ENCODE data around the gene PCDHA11.
"Not testable (repeated sequence)": the region's sequence is repeated elsewhere in the genome, so short reads cannot be mapped to it uniquely, and the experiment has no call there.

PCDHA11 gene, protein sequence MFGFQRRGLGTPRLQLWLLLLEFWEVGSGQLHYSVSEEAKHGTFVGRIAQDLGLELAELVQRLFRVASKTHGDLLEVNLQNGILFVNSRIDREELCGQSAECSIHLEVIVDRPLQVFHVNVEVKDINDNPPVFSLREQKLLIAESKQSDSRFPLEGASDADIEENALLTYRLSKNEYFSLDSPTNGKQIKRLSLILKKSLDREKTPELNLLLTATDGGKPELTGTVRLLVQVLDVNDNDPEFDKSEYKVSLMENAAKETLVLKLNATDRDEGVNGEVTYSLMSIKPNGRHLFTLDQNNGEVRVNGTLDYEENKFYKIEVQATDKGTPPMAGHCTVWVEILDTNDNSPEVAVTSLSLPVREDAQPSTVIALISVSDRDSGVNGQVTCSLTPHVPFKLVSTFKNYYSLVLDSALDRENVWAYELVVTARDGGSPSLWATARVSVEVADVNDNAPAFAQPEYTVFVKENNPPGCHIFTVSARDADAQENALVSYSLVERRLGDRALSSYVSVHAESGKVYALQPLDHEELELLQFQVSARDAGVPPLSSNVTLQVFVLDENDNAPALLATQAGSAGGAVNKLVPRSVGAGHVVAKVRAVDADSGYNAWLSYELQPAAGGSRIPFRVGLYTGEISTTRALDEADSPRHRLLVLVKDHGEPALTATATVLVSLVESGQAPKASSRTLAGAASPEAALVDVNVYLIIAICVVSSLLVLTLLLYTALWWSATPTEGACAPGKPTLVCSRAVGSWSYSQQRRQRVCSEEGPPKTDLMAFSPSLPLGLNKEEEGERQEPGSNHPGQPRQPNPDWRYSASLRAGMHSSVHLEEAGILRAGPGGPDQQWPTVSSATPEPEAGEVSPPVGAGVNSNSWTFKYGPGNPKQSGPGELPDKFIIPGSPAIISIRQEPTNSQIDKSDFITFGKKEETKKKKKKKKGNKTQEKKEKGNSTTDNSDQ

GRCh38 chr5:140868721-140869554 lies at the start of gene PCDHA11:
PCDHA11 (plus strand) TSS chr5:140868957; CDS start chr5:140869104, 147 bp downstream.
- DNase-seq (ENCODE audit: low read depth), result peak; percentile 30
- no peak for TF ChIP-seq CTCF (IDR thresholded peaks at IDR 0.05; ENCODE audit: low read depth, low read length)
- TF ChIP-seq MYC (IDR thresholded peaks at IDR 0.05; ENCODE audit: low read depth, low read length), result no peak
- no peak for TF ChIP-seq POLR2A (IDR thresholded peaks at IDR 0.05; ENCODE audit: extremely low read depth, insufficient read length)
- TF ChIP-seq, protein P1, sequence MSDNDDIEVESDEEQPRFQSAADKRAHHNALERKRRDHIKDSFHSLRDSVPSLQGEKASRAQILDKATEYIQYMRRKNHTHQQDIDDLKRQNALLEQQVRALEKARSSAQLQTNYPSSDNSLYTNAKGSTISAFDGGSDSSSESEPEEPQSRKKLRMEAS (IDR thresholded peaks at IDR 0.05; ENCODE audit: low read depth, low read length), result no peak
- H3K4me3 ChIP-seq (ENCODE audit: low read depth, low read length), result no peak within 1 kb of the TSS

DNA sequence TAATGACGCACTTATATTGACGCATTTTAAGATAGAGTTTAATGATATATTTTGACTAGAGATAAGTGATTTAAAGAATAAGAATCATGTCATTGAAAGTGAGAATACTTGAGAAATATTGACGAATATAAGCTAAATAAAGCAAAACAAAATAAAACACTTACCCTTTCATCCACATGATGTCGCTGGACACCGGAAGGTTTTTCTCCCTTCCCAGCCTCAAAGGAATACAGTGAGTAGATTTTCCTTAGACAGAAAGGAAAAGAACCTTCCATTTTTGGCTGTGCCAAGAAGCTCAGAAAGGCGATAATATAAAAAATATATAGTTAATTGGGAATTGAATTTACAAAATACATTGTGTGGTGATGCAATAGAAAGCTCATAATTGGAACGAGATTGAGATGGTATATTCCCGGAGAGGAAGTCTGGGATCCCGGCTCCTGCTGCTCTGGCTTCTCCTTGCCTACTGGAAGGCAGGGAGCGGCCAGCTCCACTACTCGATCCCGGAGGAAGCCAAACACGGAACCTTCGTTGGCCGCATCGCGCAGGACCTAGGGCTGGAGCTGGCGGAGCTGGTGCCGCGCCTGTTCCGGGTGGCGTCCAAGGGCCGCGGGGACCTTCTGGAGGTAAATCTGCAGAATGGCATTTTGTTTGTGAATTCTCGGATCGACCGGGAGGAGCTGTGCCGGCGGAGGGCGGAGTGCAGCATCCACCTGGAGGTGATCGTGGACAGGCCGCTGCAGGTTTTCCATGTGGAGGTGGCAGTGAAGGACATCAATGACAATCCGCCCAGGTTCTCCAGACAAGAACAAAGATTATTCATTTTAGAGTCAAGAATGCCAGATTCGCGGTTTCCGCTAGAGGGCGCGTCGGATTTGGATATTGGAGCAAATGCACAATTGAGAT lies 47.1 kb upstream of the PCDHA11 start, which contains the start of gene PCDHA5:
TSS of gene PCDHA5 (plus strand) at position 239 of the 906 bp plus-strand sequence.
- peak; percentile 28 for DNase-seq (ENCODE audit: low read depth)
- no peak within 1 kb of the TSS for H3K4me3 ChIP-seq (ENCODE audit: low read depth, low read length)
- TF ChIP-seq, protein P1 (IDR thresholded peaks at IDR 0.05; ENCODE audit: low read depth, low read length), result no peak
- TF ChIP-seq CTCF (IDR thresholded peaks at IDR 0.05; ENCODE audit: low read depth, low read length) (peak; percentile 23), POLR2A (IDR thresholded peaks at IDR 0.05; ENCODE audit: extremely low read depth, insufficient read length) (no peak)

- TF ChIP-seq POLR2A (IDR thresholded peaks at IDR 0.05; ENCODE audit: extremely low read depth, insufficient read length), result no peak
- no peak for DNase-seq (ENCODE audit: low read depth)
- no peak overlapping the region for H3K4me3 ChIP-seq (ENCODE audit: low read depth, low read length)
These were observed 46.5 kb upstream of the PCDHA11 start for GRCh38 chr5:140822281-140822629.

DNA sequence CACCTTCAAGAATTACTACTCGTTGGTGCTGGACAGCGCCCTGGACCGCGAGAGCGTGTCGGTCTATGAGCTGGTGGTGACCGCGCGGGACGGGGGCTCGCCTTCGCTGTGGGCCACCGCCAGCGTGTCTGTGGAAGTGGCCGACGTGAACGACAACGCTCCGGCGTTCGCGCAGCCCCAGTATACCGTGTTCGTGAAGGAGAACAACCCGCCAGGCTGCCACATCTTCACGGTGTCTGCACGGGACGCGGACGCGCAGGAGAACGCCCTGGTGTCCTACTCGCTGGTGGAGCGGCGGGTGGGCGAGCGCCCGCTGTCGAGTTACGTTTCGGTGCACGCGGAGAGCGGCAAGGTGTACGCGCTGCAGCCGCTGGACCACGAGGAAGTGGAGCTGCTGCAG lies 45.8 kb upstream of the PCDHA11 start:
- not testable (repeated sequence) for H3K4me3 ChIP-seq (ENCODE audit: low read depth, low read length); DNase-seq (ENCODE audit: low read depth)

DNA sequence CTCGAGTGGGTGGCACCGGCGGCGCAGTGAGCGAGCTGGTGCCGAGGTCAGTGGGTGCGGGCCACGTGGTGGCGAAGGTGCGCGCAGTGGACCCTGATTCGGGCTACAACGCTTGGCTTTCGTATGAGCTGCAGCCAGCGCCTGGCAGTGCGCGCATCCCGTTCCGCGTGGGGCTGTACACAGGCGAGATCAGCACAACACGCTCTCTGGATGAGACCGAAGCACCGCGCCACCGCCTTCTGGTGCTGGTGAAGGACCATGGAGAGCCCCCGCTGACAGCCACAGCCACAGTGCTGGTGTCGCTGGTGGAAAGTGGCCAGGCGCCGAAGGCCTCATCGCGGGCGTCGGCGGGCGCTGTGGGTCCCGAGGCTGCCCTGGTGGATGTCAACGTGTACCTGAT lies 45.3 kb upstream of the PCDHA11 start:
- DNase-seq (ENCODE audit: low read depth), result no peak
- TF ChIP-seq POLR2A (IDR thresholded peaks at IDR 0.05; ENCODE audit: extremely low read depth, insufficient read length) (no peak), CTCF (IDR thresholded peaks at IDR 0.05; ENCODE audit: low read depth, low read length) (no peak), MYC (IDR thresholded peaks at IDR 0.05; ENCODE audit: low read depth, low read length) (no peak)
- TF ChIP-seq, protein P1 (IDR thresholded peaks at IDR 0.05; ENCODE audit: low read depth, low read length), result no peak
- H3K4me3 ChIP-seq (ENCODE audit: low read depth, low read length), result no peak overlapping the region

DNA sequence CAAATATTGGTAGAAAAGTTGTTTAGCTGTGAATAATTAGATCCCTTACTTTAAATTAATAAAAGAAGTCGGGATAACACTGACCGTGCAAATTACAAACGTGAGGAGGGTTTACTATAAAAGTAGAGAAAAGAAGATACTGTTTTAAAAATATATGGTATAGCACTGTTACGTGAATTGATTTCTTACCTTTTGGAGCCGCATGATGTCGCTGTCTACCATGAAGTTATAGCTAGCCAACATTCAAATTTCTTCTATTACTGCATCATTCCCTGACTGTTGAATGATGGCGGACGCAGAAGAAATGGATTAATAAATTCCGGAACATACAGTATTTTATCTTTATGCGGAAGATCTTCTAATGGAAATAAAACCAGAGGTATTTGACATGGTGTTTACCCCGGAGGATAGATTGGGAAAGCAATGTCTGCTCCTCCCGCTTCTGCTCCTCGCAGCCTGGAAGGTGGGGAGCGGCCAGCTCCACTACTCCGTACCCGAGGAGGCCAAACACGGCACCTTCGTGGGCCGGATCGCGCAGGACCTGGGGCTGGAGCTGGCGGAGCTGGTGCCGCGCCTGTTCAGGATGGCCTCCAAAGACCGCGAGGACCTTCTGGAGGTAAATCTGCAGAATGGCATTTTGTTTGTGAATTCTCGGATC lies 40.9 kb upstream of the PCDHA11 start, which contains the start of gene PCDHA6:
TSS of gene PCDHA6 (plus strand) at position 257 of the 658 bp plus-strand sequence. CDS start at position 389, 132 bp downstream.
- TF ChIP-seq, protein P1 (IDR thresholded peaks at IDR 0.05; ENCODE audit: low read depth, low read length), result no peak
- no peak for TF ChIP-seq MYC (IDR thresholded peaks at IDR 0.05; ENCODE audit: low read depth, low read length)
- TF ChIP-seq CTCF (IDR thresholded peaks at IDR 0.05; ENCODE audit: low read depth, low read length), result no peak
- no peak for TF ChIP-seq POLR2A (IDR thresholded peaks at IDR 0.05; ENCODE audit: extremely low read depth, insufficient read length)
- H3K4me3 ChIP-seq (ENCODE audit: low read depth, low read length), result no peak within 1 kb of the TSS
- DNase-seq (ENCODE audit: low read depth), result no peak

Data from NB4 (cell line).